GM10266 (cell line): Measurements from ENCODE around the gene NDUFB3.

ENCODE experiments used
- DNase-seq: peaks from one replicate; pipeline ENCODE4 v3.0.0; 2012; ENCODE audit errors: extremely low spot score
- CTCF ChIP-seq: IDR thresholded peaks from 2 replicates; pipeline ENCODE4 v1.5.1; 2012; ENCODE audit warnings: mild to moderate bottlenecking, low read depth; ENCODE audit not compliant: control insufficient read depth, insufficient read depth; ENCODE audit errors: missing control alignments

The NDUFB3 gene

GRCh38 chr2:201130524-201131186, 58.9 kb downstream of the NDUFB3 start:
- TF ChIP-seq CTCF = no peak
- DNase-seq = no peak

DNA sequence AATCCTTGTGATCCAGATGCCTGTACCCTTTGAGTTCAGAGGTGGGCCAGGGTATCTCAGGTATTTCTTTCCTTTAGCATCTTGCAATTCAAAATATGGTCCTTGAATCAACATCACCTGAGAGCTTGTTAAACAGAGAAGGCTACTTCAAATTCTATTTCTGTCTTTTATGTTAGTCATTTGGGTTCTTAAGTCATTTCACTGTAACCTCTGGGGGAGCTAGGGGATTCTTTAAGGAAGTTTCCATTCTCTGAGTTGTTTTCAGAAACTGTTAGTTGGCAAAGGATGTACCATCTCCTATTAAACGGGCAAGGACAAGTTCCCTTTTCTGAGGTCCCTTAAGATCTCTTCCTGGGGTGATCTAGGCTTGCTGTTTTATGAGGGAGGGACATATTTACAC, 60.7 kb downstream of the NDUFB3 start:
- no peak for DNase-seq
- no peak for TF ChIP-seq CTCF
